Gastroesophageal sphincter (tissue), 4 donors: ENCODE data around the gene SERPINE2. TPM values are rescaled to one million over a fixed set of nuclear protein-coding genes. Genes with fewer than 3 reads are reported as not detected.
A peak's percentile ranks its signal among the peaks of the same experiment; 100 is the strongest.

Experiments
- ATAC-seq: fragments of 150-250 bp; one replicate; pipeline ENCODE4 v1.9.1; 2016; ENCODE audit warnings: mild to moderate bottlenecking, moderate library complexity
- H3K27ac ChIP-seq, 4 donors: fragments of 200-600 bp; sonication (generic) in 3 of 4; 1 replicate in 3 of 4; 2 replicates in 1 of 4; pipeline ENCODE4 v1.5.1; 2016 to 2019
- H3K27me3 ChIP-seq: fragments of 200-600 bp; sonication (generic); one replicate; pipeline ENCODE4 v1.5.1; 2019
- H3K36me3 ChIP-seq, 2 donors: fragments of 200-600 bp; sonication (generic); one replicate each; pipeline ENCODE4 v1.5.1; 2019; ENCODE audit warnings: control low read depth in 1 of 2
- H3K4me1 ChIP-seq, 3 donors: fragments of 200-600 bp; sonication (generic); 1 replicate in 2 of 3; 2 replicates in 1 of 3; pipeline ENCODE4 v1.5.1; 2016 to 2019; ENCODE audit warnings: control low read depth in 2 of 3
- H3K4me3 ChIP-seq, 2 donors: fragments of 200-600 bp; sonication (generic); one replicate each; pipeline ENCODE4 v1.5.1; 2019; ENCODE audit warnings: mild to moderate bottlenecking in 1 of 2, moderate library complexity in 1 of 2
- H3K9me3 ChIP-seq, 3 donors: fragments of 200-600 bp; sonication (generic); one replicate each; pipeline ENCODE4 v1.5.1; 2017 to 2019; ENCODE audit warnings: control low read depth in 2 of 3
- CTCF ChIP-seq, 4 experiments: fragments of 200-600 bp in 2 of 4; fragments of 450-650 bp in 2 of 4; sonication (generic) in 1 of 4; IDR thresholded peaks; one replicate each; pipeline ENCODE4 v1.5.1; 2017 to 2019; ENCODE audit warnings: antibody characterized with exemption in 4 of 4, mild to moderate bottlenecking in 2 of 4, moderate library complexity in 2 of 4
- EP300 ChIP-seq: sonication (generic); formaldehyde crosslinking; IDR thresholded peaks from one replicate; pipeline ENCODE4 v1.6.1; 2017; ENCODE audit warnings: antibody characterized with exemption, mild to moderate bottlenecking
- POLR2A ChIP-seq, 2 donors: fragments of 450-650 bp; IDR thresholded peaks; one replicate each; pipeline ENCODE4 v1.6.1; 2017; ENCODE audit warnings: antibody characterized with exemption in 2 of 2, mild to moderate bottlenecking in 2 of 2, moderate library complexity in 1 of 2
- POLR2AphosphoS5 ChIP-seq: sonication (generic); formaldehyde crosslinking; IDR thresholded peaks from one replicate; pipeline ENCODE4 v1.6.1; 2017; ENCODE audit warnings: antibody characterized with exemption
- WGBS, 2 donors: methylation state at CpG; one replicate each; pipeline ENCODE4 v1.1.5; 2018; ENCODE audit warnings: low coverage in 1 of 2; 5-methylcytosine and 5-hydroxymethylcytosine counted together
- total RNA-seq, 4 donors: library from RNA; depleted of rRNA; stranded (reverse); fragments of >200 nt; gene quantifications; one replicate each; pipeline ENCODE4 v1.1.0, GENCODE V29; 2016

Gene SERPINE2
- total RNA-seq, 4 donors from 2014 or later = 12.5 to 130 (median 48.6) TPM

DNA sequence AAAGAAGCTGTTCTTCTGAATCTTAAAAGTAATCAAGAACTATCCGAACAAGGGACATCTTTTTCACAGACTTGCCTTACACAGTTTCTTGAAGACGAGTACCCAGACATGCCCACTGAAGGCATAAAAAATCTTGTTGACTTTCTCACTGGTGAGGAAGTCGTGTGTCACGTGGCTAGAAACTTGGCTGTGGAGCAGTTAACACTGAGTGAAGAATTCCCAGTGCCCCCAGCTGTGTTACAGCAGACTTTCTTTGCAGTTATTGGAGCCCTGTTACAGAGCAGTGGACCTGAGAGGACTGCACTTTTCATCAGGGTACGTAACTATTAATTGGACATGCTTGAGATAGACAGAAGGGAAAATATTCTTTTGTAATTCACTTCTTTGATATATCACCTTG is 79.4 kb downstream of the SERPINE2 start:
- peaks cover 0 to 15% of the 10 kb centered on the region in 2 donors for H3K36me3 ChIP-seq
- WGBS, 2 donors = 32 to 50% methylated on average over 1 to 5 of the region's 5 CpGs
- H3K9me3 ChIP-seq = no peaks in the 10 kb centered on the region
- H3K4me1 ChIP-seq = peaks cover 27 to 75% (median 31%) of the 10 kb centered on the region in 3 donors
- no peaks in the 10 kb centered on the region for H3K27me3 ChIP-seq
- peak overlapping the region in 3 of 4 donors; percentile 17 to 28 (median 27) for H3K27ac ChIP-seq
- TF ChIP-seq CTCF (IDR thresholded peaks at IDR 0.05) = no peak
- no peak for TF ChIP-seq EP300
- TF ChIP-seq POLR2A (IDR thresholded peaks at IDR 0.05) = no peak
- no peak for TF ChIP-seq POLR2AphosphoS5
- no peak for ATAC-seq
- H3K4me3 ChIP-seq = peak overlapping the region in 1 of 2 donors; percentile 95

DNA sequence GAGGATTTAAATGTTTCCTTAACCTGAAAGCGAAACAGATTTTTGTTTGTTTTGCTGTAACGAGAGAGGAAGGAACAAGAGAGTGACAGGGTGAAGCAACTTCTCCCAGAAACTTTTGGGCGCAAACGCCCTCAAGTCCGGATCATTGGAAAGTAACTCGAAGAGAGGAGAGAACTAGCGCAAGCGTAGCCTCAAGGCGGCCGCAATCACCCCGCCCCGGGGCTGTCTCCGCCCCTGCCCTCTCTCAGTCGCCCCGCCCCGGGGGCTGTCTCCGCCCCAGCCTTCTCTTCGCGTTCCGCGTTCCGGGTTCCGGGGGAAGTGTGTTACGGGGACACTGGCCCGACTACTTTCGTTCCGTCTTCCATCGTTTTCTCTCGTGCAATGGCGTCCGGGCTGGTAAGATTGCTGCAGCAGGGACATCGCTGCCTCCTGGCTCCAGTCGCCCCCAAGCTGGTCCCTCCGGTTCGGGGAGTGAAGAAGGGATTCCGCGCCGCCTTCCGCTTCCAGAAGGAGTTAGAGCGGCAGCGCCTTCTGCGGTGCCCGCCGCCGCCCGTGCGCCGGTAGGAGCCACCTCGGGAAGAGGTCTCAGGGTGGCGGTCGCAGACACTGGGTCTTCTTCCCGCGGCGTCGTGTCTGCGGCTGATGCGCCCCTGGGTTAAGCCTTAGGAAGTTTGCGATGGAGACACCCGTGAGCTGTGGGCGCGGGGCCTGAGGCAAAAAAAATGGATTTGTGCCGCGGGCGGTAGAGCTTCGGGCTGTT is 81.8 kb downstream of the SERPINE2 start, which contains the start of gene MRPL44:
Gene MRPL44, plus strand, starts transcription at position 372 of the 760 bp plus-strand sequence. Its CDS starts 10 bp downstream, at position 382.
- peaks cover 27 to 53% (median 28%) of the 10 kb centered on the region in 3 donors for H3K4me1 ChIP-seq

GRCh38 chr2:223956300-223956699 is 82.8 kb downstream of the SERPINE2 start:
- TF ChIP-seq CTCF (IDR thresholded peaks at IDR 0.05) = no peak
- no peak for TF ChIP-seq POLR2AphosphoS5
- TF ChIP-seq POLR2A (IDR thresholded peaks at IDR 0.05) = no peak
- TF ChIP-seq EP300 = no peak
- no peaks in the 10 kb centered on the region for H3K27me3 ChIP-seq
- no peaks in the 10 kb centered on the region for H3K9me3 ChIP-seq
- peaks cover 23 to 43% (median 28%) of the 10 kb centered on the region in 3 donors for H3K4me1 ChIP-seq
- no peak for ATAC-seq
- peak overlapping the region; percentile 76 to 86 (median 83) for H3K27ac ChIP-seq
- 84 to 93% methylated on average over 3 to 4 of the region's 4 CpGs for WGBS, 2 donors
- peak overlapping the region in 1 of 2 donors; percentile 95 for H3K4me3 ChIP-seq
- peaks cover 0 to 11% of the 10 kb centered on the region in 2 donors for H3K36me3 ChIP-seq

More for the DNA sequence above, 81.8 kb downstream of the SERPINE2 start, which contains the start of gene MRPL44:
- Histone ChIP-seq H3K9me3 (no peaks in the 10 kb centered on the region), H3K27ac (peak within 1 kb of the TSS; percentile 76 to 86 (median 83)), H3K27me3 (no peaks in the 10 kb centered on the region), H3K36me3 (peaks cover 0 to 11% of the 10 kb centered on the region in 2 donors), H3K4me3 (peak within 1 kb of the TSS; percentile 91 to 95)
- peak; percentile 100 for ATAC-seq
- peak; percentile 85 for TF ChIP-seq POLR2AphosphoS5
- peak in 1 of 2 donors; percentile 72 for TF ChIP-seq POLR2A (IDR thresholded peaks at IDR 0.05)
- no peak for TF ChIP-seq EP300
- TF ChIP-seq CTCF (IDR thresholded peaks at IDR 0.05) = peak in 1 of 4 experiments; percentile 26
- 0 to 1% methylated on average over 6 to 15 of the region's 65 CpGs for WGBS, 2 donors

GRCh38 chr2:223954401-223954800 is 84.7 kb downstream of the SERPINE2 start:
- ATAC-seq = no peak
- Histone ChIP-seq H3K27ac (no peak overlapping the region), H3K36me3 (no peaks in the 10 kb centered on the region), H3K4me1 (peaks cover 6 to 24% (median 10%) of the 10 kb centered on the region in 3 donors), H3K27me3 (no peaks in the 10 kb centered on the region), H3K9me3 (no peaks in the 10 kb centered on the region), H3K4me3 (no peak overlapping the region)
- no peak for TF ChIP-seq POLR2A (IDR thresholded peaks at IDR 0.05)
- no peak for TF ChIP-seq CTCF (IDR thresholded peaks at IDR 0.05)
- no peak for TF ChIP-seq EP300
- no peak for TF ChIP-seq POLR2AphosphoS5
- 75 to 86% methylated on average over 1 to 2 of the region's 3 CpGs for WGBS, 2 donors
